ENCODE measurements around the gene PTPRN2. TPM values are rescaled to one million over a fixed set of nuclear protein-coding genes. Genes with fewer than 3 reads are reported as not detected.
"Not testable (repeated sequence)": the region's sequence is repeated elsewhere in the genome, so short reads cannot be mapped to it uniquely, and the experiment has no call there.

The PTPRN2 gene
- total and polyA plus RNA-seq, 2 of the 8 experiments (the other 6 are each of a cell fraction or from before 2014, with no cell fraction given), result 2.6 to 4.5 TPM

- H2BK120ac ChIP-seq (replicated peaks; ENCODE audit: low read depth, low read length); H3K9me3 ChIP-seq (ENCODE audit: insufficient read depth in 2 of 2, low read depth in 1 of 2, low read length in 1 of 2); POLR2A ChIA-PET (ENCODE audit: partially characterized antibody); H3K23me2 ChIP-seq (ENCODE audit: low read depth, low read length); H2BK5ac ChIP-seq (ENCODE audit: low read depth, low read length); H3K27ac ChIP-seq (ENCODE audit: low read depth, low read length); H3K27me3 ChIP-seq (replicated peaks in 1 of 4; ENCODE audit: control insufficient read depth in 3 of 4, extremely low read depth in 1 of 4, insufficient read depth in 3 of 4, low read length in 3 of 4); H3K23ac ChIP-seq (ENCODE audit: insufficient read length); H2AK5ac ChIP-seq (ENCODE audit: low read depth, low read length); H3K56ac ChIP-seq (replicated peaks; ENCODE audit: insufficient read length, low read depth, low read length); H3K79me1 ChIP-seq (ENCODE audit: low read depth, low read length); H2AFZ ChIP-seq (ENCODE audit: low read length); H4K91ac ChIP-seq (replicated peaks; ENCODE audit: insufficient read length, low read length); H4K8ac ChIP-seq (ENCODE audit: extremely low read depth, insufficient read depth, low read length); H2BK20ac ChIP-seq (ENCODE audit: low read length); H3K79me2 ChIP-seq (ENCODE audit: control insufficient read depth in 1 of 2, insufficient read depth in 2 of 2, low read length in 2 of 2); H3K4me1 ChIP-seq (replicated peaks in 1 of 4; ENCODE audit: control insufficient read depth in 3 of 4, insufficient read depth in 4 of 4, low read length in 3 of 4); H3K14ac ChIP-seq (ENCODE audit: insufficient read length); H3K18ac ChIP-seq (ENCODE audit: extremely low read depth, low read length); H4K20me1 ChIP-seq (replicated peaks in 1 of 2; ENCODE audit: control insufficient read depth in 1 of 2, insufficient read depth in 2 of 2, low read length in 2 of 2); FAIRE-seq; H3K4me2 ChIP-seq (ENCODE audit: insufficient read depth in 1 of 2, low read depth in 2 of 2, low read length in 2 of 2); H3K4ac ChIP-seq (replicated peaks; ENCODE audit: insufficient read length, low read depth, low read length); H3K36me3 ChIP-seq (ENCODE audit: control insufficient read depth in 2 of 4, insufficient read depth in 4 of 4, low read length in 3 of 4); H2BK12ac ChIP-seq (ENCODE audit: low read depth, low read length); H2BK15ac ChIP-seq (ENCODE audit: low read length); H3K4me3 ChIP-seq (ENCODE audit: extremely low read depth in 1 of 4, insufficient read depth in 2 of 4, low read depth in 3 of 4, low read length in 4 of 4); DNase-seq (ENCODE audit: low read depth in 1 of 2, low spot score in 2 of 2); H3K9ac ChIP-seq (replicated peaks in 1 of 4; ENCODE audit: extremely low read depth in 1 of 4, low read depth in 3 of 4, low read length in 3 of 4); H4K5ac ChIP-seq (ENCODE audit: insufficient read length, low read depth, low read length): not testable (repeated sequence)
- CTCF ChIA-PET (ENCODE audit: partially characterized antibody), result interaction anchor here (0.8 to 1.4 kb wide), 3 partner anchors 9 to 50 kb away, joined by 3 to 7 read pairs (median 4); no protein-coding TSS in a partner anchor
- 96% methylated on average over 30 of the region's 30 CpGs; no CpG with 5 or more reads in 1 of the 2 experiments for WGBS, 2 experiments (ENCODE audit: extremely low coverage in 1 of 2, insufficient coverage in 1 of 2, insufficient read length in 1 of 2, insufficient replicate concordance in 2 of 2, low coverage in 1 of 2, low lambda C conversion rate in 2 of 2, missing lambda C conversion rate in 1 of 2)
Observed at GRCh38 chr7:158405771-158406170, 181.9 kb downstream of the PTPRN2 start.

Data from H1 (cell line).